ENCODE results near the gene FOXN1.

The FOXN1 gene

GRCh38 chr17:28526381-28526780 lies 20.2 kb downstream of the FOXN1 start:
- no peak overlapping the region for H2AFZ ChIP-seq
- no peaks in the 10 kb centered on the region for H3K9me3 ChIP-seq (ENCODE audit: control insufficient read depth, low read length)
- H3K4me1 ChIP-seq: peaks cover 15% of the 10 kb centered on the region
- H3K4me2 ChIP-seq (ENCODE audit: low read length): no peak overlapping the region
- no peak overlapping the region for H3K4me3 ChIP-seq (ENCODE audit: low read depth, low read length)
- TF ChIP-seq CTCF (IDR thresholded peaks at IDR 0.05): no peak
- no peak overlapping the region for H3K9ac ChIP-seq
- H3K79me2 ChIP-seq: no peaks in the 10 kb centered on the region
- no peaks in the 10 kb centered on the region for H3K36me3 ChIP-seq (ENCODE audit: control insufficient read depth, insufficient read depth, low read length)
- no peaks in the 10 kb centered on the region for H3K27me3 ChIP-seq (ENCODE audit: control insufficient read depth, insufficient read depth, low read length)
- H3K27ac ChIP-seq: no peak overlapping the region

GRCh38 chr17:28527181-28527681 lies 21.1 kb downstream of the FOXN1 start:
- Histone ChIP-seq H3K9me3 (ENCODE audit: control insufficient read depth, low read length) (no peaks in the 10 kb centered on the region), H3K27me3 (ENCODE audit: control insufficient read depth, insufficient read depth, low read length) (no peaks in the 10 kb centered on the region), H3K9ac (no peak overlapping the region), H3K27ac (no peak overlapping the region), H3K36me3 (ENCODE audit: control insufficient read depth, insufficient read depth, low read length) (no peaks in the 10 kb centered on the region), H3K4me2 (ENCODE audit: low read length) (no peak overlapping the region), H3K79me2 (no peaks in the 10 kb centered on the region), H3K4me3 (ENCODE audit: low read depth, low read length) (no peak overlapping the region), H2AFZ (no peak overlapping the region), H3K4me1 (peaks cover 7% of the 10 kb centered on the region)
- no peak for TF ChIP-seq CTCF (IDR thresholded peaks at IDR 0.05)

- Histone ChIP-seq H3K4me3 (ENCODE audit: low read depth, low read length) (no peak overlapping the region), H3K4me1 (peaks cover 7% of the 10 kb centered on the region), H2AFZ (no peak overlapping the region), H3K36me3 (ENCODE audit: control insufficient read depth, insufficient read depth, low read length) (no peaks in the 10 kb centered on the region), H3K27ac (no peak overlapping the region), H3K9ac (no peak overlapping the region), H3K27me3 (ENCODE audit: control insufficient read depth, insufficient read depth, low read length) (no peaks in the 10 kb centered on the region), H3K9me3 (ENCODE audit: control insufficient read depth, low read length) (no peaks in the 10 kb centered on the region), H3K79me2 (no peaks in the 10 kb centered on the region), H3K4me2 (ENCODE audit: low read length) (no peak overlapping the region)
- no peak for TF ChIP-seq CTCF (IDR thresholded peaks at IDR 0.05)
These were observed 21.7 kb downstream of the FOXN1 start for GRCh38 chr17:28527859-28528258.

GRCh38 chr17:28528327-28529012 lies 22.3 kb downstream of the FOXN1 start:
- Histone ChIP-seq H3K27ac (no peak overlapping the region), H3K4me3 (ENCODE audit: low read depth, low read length) (no peak overlapping the region), H3K4me2 (ENCODE audit: low read length) (no peak overlapping the region), H3K79me2 (no peaks in the 10 kb centered on the region), H3K27me3 (ENCODE audit: control insufficient read depth, insufficient read depth, low read length) (no peaks in the 10 kb centered on the region), H3K9me3 (ENCODE audit: control insufficient read depth, low read length) (no peaks in the 10 kb centered on the region), H3K4me1 (peaks cover 7% of the 10 kb centered on the region), H2AFZ (no peak overlapping the region), H3K9ac (no peak overlapping the region), H3K36me3 (ENCODE audit: control insufficient read depth, insufficient read depth, low read length) (no peaks in the 10 kb centered on the region)
- no peak for TF ChIP-seq CTCF (IDR thresholded peaks at IDR 0.05)

GRCh38 chr17:28529013-28529400 lies 22.9 kb downstream of the FOXN1 start:
- Histone ChIP-seq H3K36me3 (ENCODE audit: control insufficient read depth, insufficient read depth, low read length) (no peaks in the 10 kb centered on the region), H3K4me1 (peaks cover 7% of the 10 kb centered on the region)

More at GRCh38 chr17:28529013-28529400, 22.9 kb downstream of the FOXN1 start:
- no peak overlapping the region for H3K27ac ChIP-seq
- TF ChIP-seq CTCF (IDR thresholded peaks at IDR 0.05): no peak
- no peak overlapping the region for H3K9ac ChIP-seq
- no peaks in the 10 kb centered on the region for H3K79me2 ChIP-seq
- H3K4me2 ChIP-seq (ENCODE audit: low read length): no peak overlapping the region
- H3K4me3 ChIP-seq (ENCODE audit: low read depth, low read length): no peak overlapping the region
- H2AFZ ChIP-seq: no peak overlapping the region
- no peaks in the 10 kb centered on the region for H3K9me3 ChIP-seq (ENCODE audit: control insufficient read depth, low read length)
- no peaks in the 10 kb centered on the region for H3K27me3 ChIP-seq (ENCODE audit: control insufficient read depth, insufficient read depth, low read length)

Measured in parathyroid adenoma (tissue), 2 donors.